Psoas muscle (tissue), 8 donors: ENCODE measurements around the gene CEP104. TPM values are rescaled to one million over a fixed set of nuclear protein-coding genes. Genes with fewer than 3 reads are reported as not detected.

ENCODE experiments used
- ATAC-seq, 4 donors: fragments of 200-7000 bp; cut with Tn5 transposase; one replicate each; pipeline ENCODE4 v1.9.1; 2020; ENCODE audit warnings: moderate library complexity in 3 of 4, mild to moderate bottlenecking in 2 of 4
- DNase-seq, 2 donors: peaks; one replicate each; pipeline ENCODE4 v3.0.0-alpha.2; 2020
- H3K27ac ChIP-seq: fragments of 200-600 bp; one replicate; pipeline ENCODE4 v1.8.0; 2022
- H3K27me3 ChIP-seq, 3 donors: fragments of 200-600 bp in 1 of 3; one replicate each; pipeline versions ENCODE4 v1.6.1 to v1.8.0; 2013 to 2022; ENCODE audit warnings: low read length in 2 of 3, mild to moderate bottlenecking in 2 of 3, moderate library complexity in 1 of 3; ENCODE audit not compliant: insufficient read depth in 3 of 3
- H3K36me3 ChIP-seq, 2 donors: fragments of 200-600 bp in 1 of 2; one replicate each; pipeline versions ENCODE4 v1.6.1 to v1.8.0; 2013 to 2022; ENCODE audit warnings: low read depth in 1 of 2, mild to moderate bottlenecking in 1 of 2, moderate library complexity in 1 of 2; ENCODE audit not compliant: insufficient read depth in 1 of 2
- H3K4me1 ChIP-seq: fragments of 200-600 bp; one replicate; pipeline ENCODE4 v1.8.0; 2022
- H3K4me3 ChIP-seq: fragments of 200-600 bp; one replicate; pipeline ENCODE4 v1.8.0; 2022; ENCODE audit warnings: mild to moderate bottlenecking
- H3K9me3 ChIP-seq: fragments of 200-600 bp; one replicate; pipeline ENCODE4 v1.8.0; 2022
- CTCF ChIP-seq: fragments of 200-600 bp; IDR thresholded peaks from one replicate; pipeline ENCODE4 v1.8.0; 2022; ENCODE audit warnings: antibody characterized with exemption
- WGBS, 3 donors: extraction: QIAGEN DNeasy Blood & Tissue Kit; methylation state at CpG; one replicate each; pipeline versions ENCODE4 v1.1.6 to v1.1.7; 2013; 5-methylcytosine and 5-hydroxymethylcytosine counted together
- intact Hi-C, 2 donors: fragments of 100-400 bp; cut with DNase I; formaldehyde crosslinking; loops; one replicate each; pipeline versions ENCODE4 v1.11.0 to v1.14.2; 2022
- polyA plus RNA-seq, 3 donors: library from polyadenylated mRNA; stranded (reverse); fragments of 200-250 nt; gene quantifications; one replicate each; pipeline ENCODE4 v1.2.3, GENCODE V29; 2013
- total RNA-seq, 4 donors: library from RNA; stranded (reverse); fragmentation: NEBNext Ultra II Directional in 2 of 4; extraction: Animal tissue kit (Norgen Biotek cat#: 25700) in 2 of 4; gene quantifications; one replicate each; pipeline versions ENCODE4 v1.2.1 to v1.2.4, GENCODE V29; 2021 to 2023
- donor health status: healthy with polysubstance abuse.
- donor health status: DM: no; HTN: no; CAD: no; lungs with moderate emphysema.
- donor health status: Bipolar disorder and iron deficiency.
- donor health status: healthy.
- donor health status: DM: yes; HTN: yes; CAD: no.
- donor health status: DM: no; HTN: no; CAD: no.
- donor health status: DM: no; HTN: no; CAD: no.
- donor health status: DM: yes; HTN: yes; CAD: no.

The CEP104 gene
- total and polyA plus RNA-seq, 7 donors = 9.0 to 37.7 (median 31.3) TPM

GRCh38 chr1:3821004-3821403, 36.0 kb downstream of the CEP104 start:
- 61 to 75% (median 64%) methylated on average over 6 of the region's 6 CpGs for WGBS, 3 donors
- ATAC-seq = no peak
- Histone ChIP-seq H3K9me3 (no peaks in the 10 kb centered on the region), H3K36me3 (peaks cover 9 to 83% of the 10 kb centered on the region in 2 donors), H3K4me3 (no peak overlapping the region), H3K27me3 (no peaks in the 10 kb centered on the region), H3K4me1 (no peaks in the 10 kb centered on the region), H3K27ac (no peak overlapping the region)
- intact Hi-C loops = no loop called here
- no peak for TF ChIP-seq CTCF
- no peak for DNase-seq

GRCh38 chr1:3820316-3820715, 36.7 kb downstream of the CEP104 start:
- no peak overlapping the region for H3K27ac ChIP-seq
- H3K9me3 ChIP-seq = no peaks in the 10 kb centered on the region
- no peak for TF ChIP-seq CTCF
- 88 to 93% (median 88%) methylated on average over 8 of the region's 8 CpGs for WGBS, 3 donors
- no peak for DNase-seq
- no peak overlapping the region for H3K4me3 ChIP-seq
- intact Hi-C loops = no loop called here
- H3K4me1 ChIP-seq = no peaks in the 10 kb centered on the region
- no peaks in the 10 kb centered on the region for H3K27me3 ChIP-seq
- peaks cover 4 to 83% of the 10 kb centered on the region in 2 donors for H3K36me3 ChIP-seq
- no peak for ATAC-seq

GRCh38 chr1:3819771-3820200, 37.2 kb downstream of the CEP104 start:
- no peak for TF ChIP-seq CTCF
- no peak overlapping the region for H3K27ac ChIP-seq
- no peaks in the 10 kb centered on the region for H3K27me3 ChIP-seq
- H3K9me3 ChIP-seq = no peaks in the 10 kb centered on the region
- H3K36me3 ChIP-seq = peaks cover 4 to 85% of the 10 kb centered on the region in 2 donors
- WGBS, 3 donors = 69 to 75% (median 71%) methylated on average over 10 of the region's 10 CpGs
- no peaks in the 10 kb centered on the region for H3K4me1 ChIP-seq
- H3K4me3 ChIP-seq = no peak overlapping the region
- DNase-seq (no peak), ATAC-seq (no peak)
- intact Hi-C loops = no loop called here

GRCh38 chr1:3817821-3818597, 39.0 kb downstream of the CEP104 start:
- peaks cover 4 to 80% of the 10 kb centered on the region in 2 donors for H3K36me3 ChIP-seq
- H3K9me3 ChIP-seq = no peaks in the 10 kb centered on the region
- H3K27me3 ChIP-seq = no peaks in the 10 kb centered on the region
- no peak for ATAC-seq
- intact Hi-C loops = no loop called here
- TF ChIP-seq CTCF = no peak
- 89 to 92% (median 91%) methylated on average over 28 of the region's 28 CpGs for WGBS, 3 donors
- H3K4me1 ChIP-seq = no peaks in the 10 kb centered on the region
- DNase-seq = no peak
- H3K4me3 ChIP-seq = no peak overlapping the region
- H3K27ac ChIP-seq = no peak overlapping the region
